ENCODE results near the gene FXYD1. TPM values are rescaled to one million over a fixed set of nuclear protein-coding genes. Genes with fewer than 3 reads are reported as not detected.

FXYD1 gene
- total RNA-seq, 1 experiment from 2014 or later: not detected

DNA sequence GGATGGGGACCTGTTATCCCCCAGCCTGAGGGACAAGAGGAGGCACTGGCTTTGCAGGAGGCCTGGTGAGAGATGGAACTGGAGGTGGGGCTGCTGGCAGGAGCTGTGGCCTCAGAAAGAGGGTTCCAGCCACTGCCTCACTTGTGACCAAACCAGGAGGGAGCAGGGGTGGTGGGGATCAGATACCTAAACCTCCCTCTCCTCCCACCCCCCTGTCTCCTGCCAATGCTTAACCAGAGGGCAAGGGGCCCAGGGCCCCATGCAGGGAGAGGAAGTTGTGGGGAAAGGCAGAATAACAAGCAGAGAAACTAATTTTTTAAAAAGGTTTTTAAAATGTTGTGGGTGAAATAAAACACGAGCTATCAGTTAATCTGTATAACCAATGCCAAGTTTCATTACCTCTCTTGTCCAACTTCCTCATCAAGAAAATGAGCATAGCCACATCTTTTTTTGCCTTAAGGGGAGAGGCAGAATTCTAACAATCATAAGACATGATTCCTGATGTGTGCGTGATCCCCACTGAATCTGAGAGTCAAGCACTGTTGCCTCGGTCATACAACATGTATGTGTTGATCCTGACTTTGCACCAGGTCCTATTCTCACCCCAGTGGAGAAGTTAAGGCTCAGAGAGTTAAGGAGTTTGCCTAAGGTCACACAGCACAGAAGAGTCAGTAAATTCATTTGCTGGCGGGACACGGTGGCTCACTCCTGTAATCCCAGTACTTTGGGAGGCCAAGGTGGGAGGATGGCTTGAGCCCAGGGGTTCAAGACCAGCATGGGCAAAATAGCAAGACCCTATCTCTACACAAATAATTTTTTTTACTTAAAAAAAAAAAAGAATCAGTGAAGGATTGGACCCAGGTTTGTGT, 28.9 kb downstream of the FXYD1 start:
- DNase-seq (ENCODE audit: low read depth): no peak
- in situ Hi-C loops (cut with HindIII; ENCODE audit: low pct_unique_long_range_greater_than_20kb, low sequenced_read_pairs): no loop called here

DNA sequence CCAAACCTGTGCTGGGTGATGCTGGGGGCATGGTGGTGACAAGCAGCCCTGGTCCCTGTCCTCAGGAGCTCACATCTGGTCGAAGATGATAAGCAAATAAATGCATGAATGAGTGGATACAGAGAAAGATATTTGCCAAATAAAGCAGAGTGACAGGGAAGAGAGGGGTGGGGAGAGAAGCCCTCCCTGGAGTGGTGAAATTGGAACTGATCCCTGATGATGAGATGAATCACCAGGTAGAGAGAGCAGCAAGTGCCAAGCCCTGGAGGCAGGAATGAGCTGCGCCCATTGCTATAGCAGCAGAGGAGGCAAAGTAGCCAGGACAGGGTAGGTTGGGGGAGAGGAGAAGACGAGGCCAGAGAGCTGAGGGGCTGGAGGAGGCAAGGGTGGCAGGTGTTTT, 29.6 kb downstream of the FXYD1 start:
- in situ Hi-C loops (cut with HindIII; ENCODE audit: low pct_unique_long_range_greater_than_20kb, low sequenced_read_pairs): no loop called here
- no peak for DNase-seq (ENCODE audit: low read depth)

DNA sequence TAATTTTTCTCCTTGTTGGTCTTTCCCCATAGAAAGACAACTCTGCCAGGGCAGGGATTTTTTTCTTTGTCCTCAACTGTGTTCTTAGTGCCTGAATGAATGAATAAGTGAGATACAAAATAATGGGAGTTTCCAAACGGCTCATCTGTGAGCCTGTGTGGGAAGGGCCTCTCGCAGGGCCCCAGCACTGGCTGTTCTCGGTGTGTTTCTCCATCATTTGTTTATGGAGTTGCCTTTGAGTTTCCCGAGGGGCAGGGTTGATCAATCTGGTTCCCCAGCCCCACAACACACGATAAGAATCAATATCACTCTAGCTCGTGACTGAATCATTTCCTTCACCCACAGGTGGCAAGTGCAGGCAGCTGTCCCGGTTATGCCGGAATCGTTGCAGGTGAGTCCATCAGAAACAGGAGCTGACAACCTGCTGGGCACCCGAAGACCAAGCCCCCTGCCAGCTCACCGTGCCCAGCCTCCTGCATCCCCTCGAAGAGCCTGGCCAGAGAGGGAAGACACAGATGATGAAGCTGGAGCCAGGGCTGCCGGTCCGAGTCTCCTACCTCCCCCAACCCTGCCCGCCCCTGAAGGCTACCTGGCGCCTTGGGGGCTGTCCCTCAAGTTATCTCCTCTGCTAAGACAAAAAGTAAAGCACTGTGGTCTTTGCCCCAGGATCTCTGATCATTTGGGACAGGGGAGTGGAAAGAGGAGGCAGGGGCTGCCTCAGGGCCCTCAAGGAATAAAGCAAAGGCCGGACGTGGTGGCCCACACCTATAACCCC, 30.8 kb downstream of the FXYD1 start:
- in situ Hi-C loops (cut with HindIII; ENCODE audit: low pct_unique_long_range_greater_than_20kb, low sequenced_read_pairs): no loop called here
- no peak for DNase-seq (ENCODE audit: low read depth)

DNA sequence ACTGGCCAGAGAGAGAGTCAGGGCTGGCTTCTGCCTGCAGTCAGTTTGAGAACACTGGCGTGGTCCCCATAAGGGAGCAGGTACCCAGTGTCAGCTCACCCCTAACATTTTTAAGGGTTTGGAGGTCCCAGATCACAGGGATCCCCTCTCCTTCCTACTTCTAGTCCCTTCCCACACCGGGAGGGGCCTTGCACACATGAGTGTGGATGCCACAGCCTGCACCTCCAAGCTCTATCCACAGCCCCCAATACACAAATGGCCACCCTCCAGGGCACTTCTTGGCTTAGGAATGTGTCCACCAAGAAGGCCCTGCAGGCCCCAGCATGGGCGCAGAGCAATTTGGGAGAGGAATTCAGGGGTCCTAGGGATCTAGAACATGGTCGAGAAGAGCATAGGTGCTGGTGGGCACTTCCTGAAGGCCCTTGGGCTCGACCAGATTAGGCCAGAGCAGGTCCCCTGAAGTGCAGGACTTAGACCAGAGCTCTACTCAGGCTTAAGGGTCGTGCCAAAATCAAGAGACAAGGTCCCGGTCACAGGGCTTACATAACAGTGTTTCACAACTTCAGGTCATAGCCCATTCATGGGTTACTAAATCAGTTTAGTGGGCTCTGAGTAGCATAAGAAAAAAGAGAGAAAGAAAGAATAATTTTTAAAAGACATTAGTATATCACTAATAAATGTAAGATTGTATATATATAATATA, 31.9 kb downstream of the FXYD1 start:
- no peak for DNase-seq (ENCODE audit: low read depth)
- in situ Hi-C loops (cut with HindIII; ENCODE audit: low pct_unique_long_range_greater_than_20kb, low sequenced_read_pairs): no loop called here

DNA sequence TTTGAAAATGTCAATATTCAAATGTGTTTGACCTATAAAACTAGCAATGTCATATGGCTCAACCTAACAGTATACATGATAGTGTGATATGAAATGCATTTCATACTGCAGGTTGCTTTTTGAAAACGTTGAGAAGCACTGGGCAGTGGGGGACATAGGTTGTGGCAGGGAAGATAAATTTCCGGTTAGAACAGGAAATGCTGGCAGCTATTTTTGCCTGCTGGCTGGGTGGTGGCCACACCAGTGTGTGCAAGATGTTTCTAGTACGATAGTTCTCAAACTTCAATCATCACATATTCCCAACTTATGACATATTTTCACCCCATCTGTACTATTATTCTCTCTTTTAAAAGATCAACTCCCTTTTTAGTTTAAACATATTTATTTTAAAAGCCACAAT, 33.1 kb downstream of the FXYD1 start:
- no peak for DNase-seq (ENCODE audit: low read depth)
- in situ Hi-C loops (cut with HindIII; ENCODE audit: low pct_unique_long_range_greater_than_20kb, low sequenced_read_pairs): no loop called here

- in situ Hi-C loops (cut with HindIII; ENCODE audit: low pct_unique_long_range_greater_than_20kb, low sequenced_read_pairs): no loop called here
- DNase-seq (ENCODE audit: low read depth): no peak
Observed at GRCh38 chr19:35174226-35174625, 35.6 kb downstream of the FXYD1 start.

- DNase-seq (ENCODE audit: low read depth): no peak
- in situ Hi-C loops (cut with HindIII; ENCODE audit: low pct_unique_long_range_greater_than_20kb, low sequenced_read_pairs): no loop called here
Observed at GRCh38 chr19:35176181-35176570, 37.6 kb downstream of the FXYD1 start.

GRCh38 chr19:35177377-35178274, 39.0 kb downstream of the FXYD1 start:
- no peak for DNase-seq (ENCODE audit: low read depth)
- in situ Hi-C loops (cut with HindIII; ENCODE audit: low pct_unique_long_range_greater_than_20kb, low sequenced_read_pairs): no loop called here

- in situ Hi-C loops (cut with HindIII; ENCODE audit: low pct_unique_long_range_greater_than_20kb, low sequenced_read_pairs): no loop called here
- no peak for DNase-seq (ENCODE audit: low read depth)
Observed at GRCh38 chr19:35178701-35179100, 40.1 kb downstream of the FXYD1 start.

DNA sequence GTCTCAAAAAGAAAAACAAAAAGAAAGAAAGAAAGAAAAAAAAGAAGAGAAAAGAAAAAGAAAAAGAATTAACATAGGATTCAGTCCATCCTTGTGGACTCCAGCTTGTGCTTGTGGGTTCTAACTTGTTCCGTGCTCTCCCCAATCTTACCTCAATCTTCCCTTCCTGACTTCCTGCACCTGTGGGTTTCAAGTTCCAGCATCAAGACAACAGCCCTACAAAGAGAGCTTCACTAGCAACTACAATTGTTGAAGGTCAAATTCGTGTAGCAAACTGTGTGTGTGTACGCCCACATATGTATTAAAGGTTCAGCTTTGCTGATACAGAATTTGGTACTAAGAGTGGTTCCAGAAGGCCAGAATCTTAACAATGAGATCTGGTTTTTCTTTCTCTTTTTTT, 41.2 kb downstream of the FXYD1 start:
- in situ Hi-C loops (cut with HindIII; ENCODE audit: low pct_unique_long_range_greater_than_20kb, low sequenced_read_pairs): no loop called here
- no peak for DNase-seq (ENCODE audit: low read depth)

- in situ Hi-C loops (cut with HindIII; ENCODE audit: low pct_unique_long_range_greater_than_20kb, low sequenced_read_pairs): no loop called here
- no peak for DNase-seq (ENCODE audit: low read depth)
Observed at GRCh38 chr19:35181387-35181786, 42.8 kb downstream of the FXYD1 start.

DNA sequence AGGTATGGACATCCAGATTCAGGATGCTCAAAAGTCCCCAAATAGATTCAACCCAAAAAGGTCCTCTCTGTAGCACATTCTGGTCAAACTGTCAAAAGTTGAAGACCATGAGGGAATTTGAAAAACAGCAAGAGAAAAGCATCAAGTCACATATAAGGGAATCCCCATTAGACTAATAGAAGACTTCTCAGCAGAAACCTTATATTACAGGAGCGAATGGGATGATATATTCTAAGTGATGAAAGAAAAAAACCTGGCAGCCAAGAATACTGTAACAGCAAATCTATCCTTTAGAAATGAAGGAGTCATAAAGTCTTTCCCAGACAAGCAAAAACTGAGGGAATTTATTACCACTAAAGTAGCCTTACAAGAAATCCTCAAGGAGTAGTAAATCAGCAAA, 45.6 kb downstream of the FXYD1 start:
- in situ Hi-C loops (cut with HindIII; ENCODE audit: low pct_unique_long_range_greater_than_20kb, low sequenced_read_pairs): no loop called here
- no peak for DNase-seq (ENCODE audit: low read depth)

- DNase-seq (ENCODE audit: low read depth): no peak
- in situ Hi-C loops (cut with HindIII; ENCODE audit: low pct_unique_long_range_greater_than_20kb, low sequenced_read_pairs): no loop called here
Observed at GRCh38 chr19:35184884-35185283, 46.3 kb downstream of the FXYD1 start.

Other genes with a start within 250 kb of the FXYD1 start
- gene ZNF30, start 211.9 kb upstream of the FXYD1 start, total RNA-seq (2014; rRNA removed; shearing (Covaris generic); ENCODE audit: low replicate concordance): 0.23 and 2.7 TPM in 2 replicates
- gene ZNF792, start 174.6 kb upstream of the FXYD1 start, total RNA-seq (2014; rRNA removed; shearing (Covaris generic); ENCODE audit: low replicate concordance): 3.9 and 6.7 TPM in 2 replicates
- gene GRAMD1A, start 138.5 kb upstream of the FXYD1 start, total RNA-seq (2014; rRNA removed; shearing (Covaris generic); ENCODE audit: low replicate concordance): 32.8 and 44.9 TPM in 2 replicates
- gene SCN1B, start 108.4 kb upstream of the FXYD1 start, total RNA-seq (2014; rRNA removed; shearing (Covaris generic); ENCODE audit: low replicate concordance): 3.3 and 4.3 TPM in 2 replicates
- 0.84 TPM in 1 of 2 replicates, not detected in the other for gene HPN, start 97.1 kb upstream of the FXYD1 start, total RNA-seq (2014; rRNA removed; shearing (Covaris generic); ENCODE audit: low replicate concordance)
- gene FXYD3, start 23.0 kb upstream of the FXYD1 start, total RNA-seq (2014; rRNA removed; shearing (Covaris generic); ENCODE audit: low replicate concordance): not detected in 2 replicates
- gene LGI4, start 3.8 kb upstream of the FXYD1 start, total RNA-seq (2014; rRNA removed; shearing (Covaris generic); ENCODE audit: low replicate concordance): 0.29 TPM in 1 of 2 replicates, not detected in the other
- not detected in 2 replicates for gene FXYD7, start 4.4 kb downstream of the FXYD1 start, total RNA-seq (2014; rRNA removed; shearing (Covaris generic); ENCODE audit: low replicate concordance)
- 43.7 and 51.5 TPM in 2 replicates for gene FXYD5, start 15.9 kb downstream of the FXYD1 start, total RNA-seq (2014; rRNA removed; shearing (Covaris generic); ENCODE audit: low replicate concordance)
- gene FAM187B, start 89.9 kb downstream of the FXYD1 start, total RNA-seq (2014; rRNA removed; shearing (Covaris generic); ENCODE audit: low replicate concordance): not detected in 2 replicates
- gene LSR, start 110.2 kb downstream of the FXYD1 start, total RNA-seq (2014; rRNA removed; shearing (Covaris generic); ENCODE audit: low replicate concordance): 13.0 and 33.0 TPM in 2 replicates
- gene USF2, start 130.1 kb downstream of the FXYD1 start, total RNA-seq (2014; rRNA removed; shearing (Covaris generic); ENCODE audit: low replicate concordance): 111 and 128 TPM in 2 replicates
- 0.06 TPM in 1 of 2 replicates, not detected in the other for gene HAMP, start 143.7 kb downstream of the FXYD1 start, total RNA-seq (2014; rRNA removed; shearing (Covaris generic); ENCODE audit: low replicate concordance)
- 5.7 and 10.4 TPM in 2 replicates for gene MAG, start 153.3 kb downstream of the FXYD1 start, total RNA-seq (2014; rRNA removed; shearing (Covaris generic); ENCODE audit: low replicate concordance)
- gene CD22, start 190.4 kb downstream of the FXYD1 start, total RNA-seq (2014; rRNA removed; shearing (Covaris generic); ENCODE audit: low replicate concordance): 15.4 and 20.6 TPM in 2 replicates
- gene FFAR1, start 209.1 kb downstream of the FXYD1 start, total RNA-seq (2014; rRNA removed; shearing (Covaris generic); ENCODE audit: low replicate concordance): 1.7 and 6.1 TPM in 2 replicates
- gene FFAR3, start 219.6 kb downstream of the FXYD1 start, total RNA-seq (2014; rRNA removed; shearing (Covaris generic); ENCODE audit: low replicate concordance): not detected in 2 replicates
- not detected in 2 replicates for gene GPR42, start 232.2 kb downstream of the FXYD1 start, total RNA-seq (2014; rRNA removed; shearing (Covaris generic); ENCODE audit: low replicate concordance)